GM18909 (cell line): ENCODE data around the gene LTBP1.
"Not testable (repeated sequence)": the region's sequence is repeated elsewhere in the genome, so short reads cannot be mapped to it uniquely, and the experiment has no call there.

Experiments used
- ATAC-seq: cut with Tn5 transposase; IDR thresholded peaks from one replicate; pipeline ENCODE4 v1.9.1; 2021; ENCODE audit warnings: mild to moderate bottlenecking; ENCODE audit not compliant: unreplicated experiment, poor library complexity

The LTBP1 gene

GRCh38 chr2:33033606-33034081 lies 86.9 kb downstream of the LTBP1 start:
- no peak for ATAC-seq

- ATAC-seq = no peak
These were observed 88.0 kb downstream of the LTBP1 start for GRCh38 chr2:33034784-33035183.

- ATAC-seq = no peak
These were observed 91.5 kb downstream of the LTBP1 start for GRCh38 chr2:33038230-33038629.

- ATAC-seq = no peak
These were observed 92.0 kb downstream of the LTBP1 start for GRCh38 chr2:33038799-33039198.

GRCh38 chr2:33040541-33040940 lies 93.8 kb downstream of the LTBP1 start:
- no peak for ATAC-seq

- ATAC-seq = no peak
These were observed 95.5 kb downstream of the LTBP1 start for GRCh38 chr2:33042265-33042664.

GRCh38 chr2:33042819-33043218 lies 96.1 kb downstream of the LTBP1 start:
- ATAC-seq = no peak

- ATAC-seq = no peak
These were observed 101.2 kb downstream of the LTBP1 start for GRCh38 chr2:33047939-33048338.

GRCh38 chr2:33051586-33052360 lies 105.0 kb downstream of the LTBP1 start:
- ATAC-seq = no peak

GRCh38 chr2:33052361-33052735 lies 105.6 kb downstream of the LTBP1 start:
- ATAC-seq = no peak

GRCh38 chr2:33052795-33053194 lies 106.0 kb downstream of the LTBP1 start:
- not testable (repeated sequence) for ATAC-seq

GRCh38 chr2:33056170-33056569 lies 109.4 kb downstream of the LTBP1 start:
- ATAC-seq = no peak

GRCh38 chr2:33057307-33058028 lies 110.7 kb downstream of the LTBP1 start:
- ATAC-seq = not testable (repeated sequence)

GRCh38 chr2:33058716-33059470 lies 112.1 kb downstream of the LTBP1 start:
- ATAC-seq = no peak

- ATAC-seq = no peak
These were observed 112.9 kb downstream of the LTBP1 start for GRCh38 chr2:33059471-33060156.

- no peak for ATAC-seq
These were observed 113.7 kb downstream of the LTBP1 start for GRCh38 chr2:33060405-33060804.

- ATAC-seq = no peak
These were observed 116.0 kb downstream of the LTBP1 start for GRCh38 chr2:33062665-33063250.

- ATAC-seq = no peak
These were observed 117.6 kb downstream of the LTBP1 start for GRCh38 chr2:33064349-33064801.

- no peak for ATAC-seq
These were observed 120.8 kb downstream of the LTBP1 start for GRCh38 chr2:33067598-33067997.

- no peak for ATAC-seq
These were observed 121.5 kb downstream of the LTBP1 start for GRCh38 chr2:33068261-33068660.
